ENCODE data around the gene GAS2L3.
"Not testable (repeated sequence)": the region's sequence is repeated elsewhere in the genome, so short reads cannot be mapped to it uniquely, and the experiment has no call there.

Gene GAS2L3

GRCh38 chr12:100573292-100574186, at the start of gene GAS2L3:
TSS of gene GAS2L3 (plus strand) at chr12:100573684. CDS start at chr12:100594905, 21,221 bp downstream.
- peak in 55 of 56 donors; percentile 18 to 85 (median 67) for DNase-seq

GRCh38 chr12:100528034-100528433, 45.5 kb upstream of the GAS2L3 start:
- no peak for DNase-seq

DNA sequence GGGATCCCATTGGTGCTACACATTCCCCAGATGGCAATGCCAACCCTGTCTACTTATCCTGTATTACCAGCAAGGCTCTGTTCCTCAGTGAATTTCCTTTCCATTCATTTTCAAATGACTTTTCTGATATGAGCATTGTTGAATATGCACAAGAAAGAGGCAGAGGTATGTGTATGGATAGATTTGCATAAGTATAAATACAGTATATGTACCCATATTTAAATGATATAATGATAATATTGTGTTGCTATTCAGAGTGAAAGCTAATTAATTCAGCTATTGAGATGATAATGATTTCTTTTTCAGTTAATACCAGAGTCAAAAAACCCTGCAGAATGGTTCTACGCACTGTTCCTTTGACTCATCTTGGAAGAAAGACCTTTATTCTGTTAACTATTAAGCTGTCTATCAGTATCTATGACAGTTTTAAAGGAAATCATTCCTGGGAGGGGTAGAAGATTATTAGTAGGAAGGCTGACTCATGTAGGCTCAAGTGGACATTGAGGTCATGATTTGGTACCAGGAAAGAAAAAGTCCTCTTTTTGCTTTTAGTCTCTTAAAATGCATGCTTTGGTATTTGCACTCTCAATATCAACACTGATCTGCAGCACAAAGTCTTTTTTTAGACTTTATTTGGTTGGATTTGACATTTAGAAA, 44.9 kb upstream of the GAS2L3 start:
- DNase-seq, result no peak

GRCh38 chr12:100529756-100530350, 43.6 kb upstream of the GAS2L3 start:
- DNase-seq, result no peak

- DNase-seq, result no peak
These were observed 40.1 kb upstream of the GAS2L3 start for GRCh38 chr12:100533376-100533775.

GRCh38 chr12:100534625-100535227, 38.8 kb upstream of the GAS2L3 start:
- DNase-seq, result no peak

DNA sequence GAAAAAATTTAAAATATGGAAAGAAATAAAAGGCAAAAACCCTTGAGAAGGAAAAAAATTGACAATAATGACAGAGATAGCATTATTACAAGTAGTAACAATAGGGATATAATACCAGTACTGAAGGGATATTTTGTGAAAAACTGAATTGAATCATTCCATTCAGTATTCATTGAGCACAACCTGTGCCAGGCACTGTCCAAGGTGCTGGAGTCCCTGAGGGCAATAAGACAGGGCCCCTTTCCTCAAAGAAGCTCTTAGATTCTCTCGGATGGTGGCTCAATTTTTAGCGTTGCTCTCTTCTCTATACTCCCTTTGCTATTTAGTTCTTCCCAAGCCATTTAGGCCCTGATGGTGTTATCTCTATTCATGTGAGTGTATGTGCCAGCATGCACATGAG, 34.3 kb upstream of the GAS2L3 start:
- DNase-seq, result no peak

DNA sequence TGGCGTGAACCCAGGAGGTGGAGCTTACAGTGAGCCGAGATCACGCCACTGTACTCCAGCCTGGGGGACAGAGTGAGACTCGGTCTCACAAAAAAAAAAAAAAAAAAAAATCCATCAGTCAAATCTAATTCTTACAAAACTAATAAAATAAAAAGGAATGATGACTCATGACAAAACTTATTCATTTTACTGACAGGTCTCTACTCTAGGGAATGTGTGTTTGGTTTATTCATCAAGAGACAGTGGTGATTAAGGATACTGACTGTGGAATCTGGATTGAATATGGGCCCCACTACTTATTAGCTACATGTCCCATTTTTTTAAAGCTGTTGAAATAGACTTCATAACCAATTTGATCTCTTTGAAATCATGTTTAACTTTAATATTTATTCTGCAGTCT, 29.3 kb upstream of the GAS2L3 start:
- no peak for DNase-seq

- no peak for DNase-seq
These were observed 28.4 kb upstream of the GAS2L3 start for GRCh38 chr12:100545092-100545491.

- no peak for DNase-seq
These were observed 19.5 kb upstream of the GAS2L3 start for GRCh38 chr12:100553936-100554335.

GRCh38 chr12:100554608-100555077, 18.8 kb upstream of the GAS2L3 start:
- DNase-seq, result peak in 8 of 56 donors; percentile 2 to 77 (median 14)

GRCh38 chr12:100555722-100556121, 17.8 kb upstream of the GAS2L3 start:
- no peak for DNase-seq

DNA sequence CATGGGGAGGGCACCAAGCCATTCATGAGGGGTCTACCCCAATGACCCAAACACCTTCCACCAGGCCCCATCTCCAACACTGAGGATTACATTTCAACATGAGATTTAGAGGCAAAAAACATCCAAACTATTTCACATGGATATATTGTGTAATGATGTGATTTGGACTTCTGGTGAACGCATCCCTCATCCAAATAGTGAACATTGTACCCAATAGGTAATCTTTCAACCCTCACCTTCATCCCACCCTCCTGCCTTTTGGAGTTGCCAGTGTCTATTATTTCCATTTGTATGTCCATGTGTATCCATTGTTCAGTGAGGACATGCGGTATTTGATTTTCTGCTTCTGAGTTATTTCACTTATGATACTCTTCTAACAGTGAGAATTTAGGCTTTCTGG, 16.1 kb upstream of the GAS2L3 start:
- no peak for DNase-seq

GRCh38 chr12:100559261-100559660, 14.2 kb upstream of the GAS2L3 start:
- DNase-seq, result not testable (repeated sequence)

DNA sequence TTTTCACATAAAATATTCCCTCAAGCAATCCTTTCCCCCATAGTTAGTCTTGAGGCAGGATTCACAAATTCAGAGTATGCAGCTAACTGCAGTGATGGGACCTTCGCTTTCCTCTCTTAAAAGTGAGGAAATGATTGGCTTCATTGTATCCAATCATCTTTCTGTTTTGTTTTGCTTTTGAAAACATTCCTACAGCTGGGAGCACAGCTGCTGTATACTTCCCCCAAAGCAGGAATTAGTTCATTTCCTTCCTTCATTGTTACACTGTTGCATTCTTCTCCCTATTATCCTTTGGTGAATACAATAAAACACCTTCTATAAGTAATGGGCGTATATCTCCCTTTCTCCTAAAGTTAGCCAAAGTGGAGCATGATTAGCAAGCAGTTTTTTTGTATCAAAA, 9.4 kb upstream of the GAS2L3 start:
- no peak for DNase-seq

GRCh38 chr12:100564905-100565467, 8.5 kb upstream of the GAS2L3 start:
- no peak for DNase-seq

GRCh38 chr12:100565987-100566545, 7.4 kb upstream of the GAS2L3 start:
- DNase-seq, result no peak

- DNase-seq, result peak in 31 of 56 donors; percentile 1 to 61 (median 14)
These were observed 6.4 kb upstream of the GAS2L3 start for GRCh38 chr12:100566887-100567637.

DNA sequence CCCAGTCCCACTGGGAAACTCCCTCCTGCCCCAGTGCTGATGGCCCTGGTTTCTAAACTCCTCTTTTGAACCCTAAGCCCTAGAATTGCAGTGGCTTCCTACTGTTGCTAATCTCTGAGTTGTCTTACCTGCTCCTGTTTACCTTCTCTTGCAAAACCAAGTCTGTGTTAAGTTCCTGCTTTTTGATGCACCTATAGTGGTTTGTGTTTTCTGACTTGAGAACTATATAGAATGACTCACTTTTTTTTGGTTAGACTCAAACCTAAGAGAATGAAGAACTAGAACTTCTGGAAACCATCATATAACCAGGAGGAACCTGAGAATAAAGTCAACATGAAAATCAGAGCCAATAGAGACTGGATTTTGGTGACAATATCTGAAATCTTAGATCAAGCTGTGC, 5.5 kb upstream of the GAS2L3 start:
- DNase-seq, result no peak

DNA sequence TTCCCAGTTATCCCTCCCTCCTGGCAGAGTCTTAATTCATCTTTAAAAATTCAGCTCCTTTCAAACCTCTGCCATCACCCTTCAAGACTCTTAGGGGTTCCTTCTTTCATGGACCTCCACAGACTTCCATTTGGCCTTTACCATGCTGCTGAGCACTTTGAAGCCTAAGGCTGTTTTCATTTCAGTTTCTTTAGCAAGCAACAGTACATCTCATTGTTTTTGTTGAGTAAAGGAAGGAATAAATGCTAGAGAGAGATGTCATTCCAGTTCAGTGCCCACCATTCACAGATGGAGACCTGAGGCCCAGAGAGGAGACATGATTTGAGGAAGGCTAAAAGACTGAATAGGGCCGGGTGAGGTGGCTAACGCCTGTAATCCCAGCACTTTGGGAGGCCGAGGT, 1.3 kb upstream of the GAS2L3 start:
- no peak for DNase-seq
